IPS-NIHi7 (cell line): Measurements from ENCODE around the gene MYRFL.

Experiments used
- DNase-seq: peaks from one replicate; pipeline ENCODE4 v3.0.0; 2012; ENCODE audit warnings: mixed read lengths; ENCODE audit errors: extremely low spot score

Gene MYRFL

GRCh38 chr12:69932676-69933552 lies 107.9 kb downstream of the MYRFL start:
- DNase-seq = peak; percentile 64

DNA sequence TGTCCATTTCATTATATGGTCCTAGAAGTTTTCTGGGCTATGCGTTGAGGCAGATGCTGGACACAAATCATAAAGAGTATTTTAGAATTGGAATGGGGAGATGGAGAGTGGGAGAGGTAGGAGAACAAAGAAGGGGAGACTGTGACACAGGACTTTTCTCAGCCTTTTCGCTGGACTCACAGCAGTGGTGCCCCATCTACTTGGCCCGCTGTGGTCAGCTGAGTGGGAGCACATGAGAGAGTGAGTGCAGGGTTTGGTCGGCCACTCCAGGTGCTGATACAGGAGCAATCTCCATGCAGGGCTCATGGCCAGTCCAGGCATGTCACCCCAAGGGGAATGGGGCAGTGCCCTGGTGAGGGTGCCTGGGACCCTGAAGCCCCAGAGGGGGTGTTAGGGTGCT lies 109.0 kb downstream of the MYRFL start:
- DNase-seq = no peak

DNA sequence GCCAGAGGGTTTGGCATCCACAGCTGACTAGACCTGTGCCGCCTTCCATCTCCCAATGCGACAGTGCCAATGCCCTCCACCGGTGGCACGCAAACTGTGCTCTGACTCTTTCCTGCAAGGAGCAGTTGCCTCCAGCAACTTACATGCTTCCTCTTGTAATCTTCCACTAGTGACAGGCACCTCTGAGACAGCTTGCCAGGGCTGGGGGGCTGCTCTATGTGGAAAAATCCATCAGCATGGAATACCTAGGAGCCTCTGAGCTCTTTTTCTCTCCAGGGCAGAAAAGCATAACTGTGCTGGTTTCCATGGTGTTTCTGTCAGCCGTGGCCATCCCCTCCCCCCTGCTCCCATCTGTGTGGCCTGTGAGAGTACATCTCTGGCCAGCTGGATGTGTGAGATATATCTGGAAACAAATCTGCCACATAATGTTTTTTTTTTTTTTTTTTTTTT lies 110.6 kb downstream of the MYRFL start:
- DNase-seq = no peak

DNA sequence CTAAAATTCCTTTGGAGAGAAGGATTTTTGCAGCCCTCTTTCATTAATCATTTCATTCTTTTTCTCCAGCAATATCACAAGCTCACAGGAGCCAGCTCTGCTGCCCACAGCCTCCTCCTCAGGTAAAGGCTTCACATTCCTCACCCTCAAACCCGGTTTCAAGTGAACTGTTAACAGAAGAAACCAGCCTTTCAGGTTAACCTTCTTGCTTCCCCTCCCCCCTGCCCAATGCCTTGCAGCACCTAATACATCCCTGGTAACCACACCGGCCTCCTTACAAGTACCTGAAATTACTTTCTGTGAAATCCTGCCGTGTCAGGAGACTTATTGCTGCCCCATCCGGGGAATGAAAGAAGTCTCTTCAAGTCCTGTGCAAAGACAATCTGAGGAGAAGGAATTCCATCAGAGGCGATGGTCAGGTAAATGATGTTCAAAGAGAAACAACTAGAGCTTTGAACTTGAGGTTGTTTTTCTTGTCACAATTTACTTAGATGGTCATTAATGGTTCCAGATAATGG lies 111.2 kb downstream of the MYRFL start:
- peak; percentile 65 for DNase-seq

GRCh38 chr12:69936766-69937165 lies 111.7 kb downstream of the MYRFL start:
- DNase-seq = no peak

DNA sequence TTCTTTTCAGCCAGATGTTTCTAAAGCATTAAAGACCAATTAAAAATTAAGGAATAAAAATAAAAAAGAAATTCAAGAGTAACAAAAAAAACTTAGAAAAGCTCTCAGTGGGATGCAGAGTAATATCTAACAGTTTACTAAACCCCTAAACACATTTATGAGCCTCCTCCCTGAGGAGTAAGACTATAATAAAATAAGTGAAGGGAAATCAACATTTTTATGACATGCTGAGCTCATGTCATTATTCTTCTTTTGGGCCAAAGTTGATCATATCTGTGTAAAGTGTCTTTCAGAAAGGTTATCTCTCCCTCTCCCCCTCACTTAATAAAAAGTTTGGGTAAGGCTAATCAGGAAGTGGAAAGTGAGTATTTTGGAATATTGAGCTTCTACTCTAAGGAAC lies 122.1 kb downstream of the MYRFL start:
- DNase-seq = no peak

DNA sequence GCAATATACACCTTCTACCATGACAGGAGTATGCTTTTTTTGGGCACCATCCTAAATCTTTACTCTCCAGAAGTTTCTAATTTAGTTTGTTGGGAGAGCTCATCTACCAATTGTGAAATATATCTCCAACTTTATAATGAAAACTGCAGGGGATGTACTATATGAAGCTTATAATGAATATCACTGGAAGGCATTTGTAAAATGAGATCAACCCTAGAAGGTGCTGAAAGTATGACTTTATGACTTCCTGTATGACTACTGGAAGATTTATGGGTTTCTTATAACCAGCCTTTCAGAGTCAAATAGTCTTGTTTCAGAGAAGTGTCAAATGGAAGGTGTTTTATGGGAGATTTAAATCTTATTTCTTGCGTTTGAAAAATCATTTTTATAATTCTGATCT lies 122.9 kb downstream of the MYRFL start:
- DNase-seq = no peak

- peak; percentile 38 for DNase-seq
Measured at GRCh38 chr12:69948851-69949250, 123.8 kb downstream of the MYRFL start.

GRCh38 chr12:69949311-69950002 lies 124.4 kb downstream of the MYRFL start:
- no peak for DNase-seq

GRCh38 chr12:69951108-69951507 lies 126.1 kb downstream of the MYRFL start:
- DNase-seq = no peak

- no peak for DNase-seq
Measured at GRCh38 chr12:69952890-69953289, 127.9 kb downstream of the MYRFL start.

DNA sequence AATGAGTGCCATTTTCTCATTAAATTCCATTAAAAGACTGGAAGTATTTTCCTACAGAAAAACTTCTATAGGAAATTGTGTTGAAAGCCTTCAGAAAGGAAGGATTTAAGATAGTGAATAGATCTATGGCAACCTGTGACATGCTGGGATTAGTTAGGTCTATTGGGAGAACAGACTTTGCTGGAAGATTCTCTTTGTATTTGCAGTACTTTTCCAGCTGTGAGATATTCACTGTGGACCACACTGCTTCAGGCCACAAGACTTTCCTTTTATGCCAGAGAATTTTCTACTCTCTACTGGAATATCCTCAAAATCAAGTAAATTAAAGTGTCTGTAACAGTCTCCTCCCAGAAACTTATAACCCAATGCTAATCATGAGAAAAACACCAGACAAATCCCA lies 136.2 kb downstream of the MYRFL start:
- DNase-seq = no peak

DNA sequence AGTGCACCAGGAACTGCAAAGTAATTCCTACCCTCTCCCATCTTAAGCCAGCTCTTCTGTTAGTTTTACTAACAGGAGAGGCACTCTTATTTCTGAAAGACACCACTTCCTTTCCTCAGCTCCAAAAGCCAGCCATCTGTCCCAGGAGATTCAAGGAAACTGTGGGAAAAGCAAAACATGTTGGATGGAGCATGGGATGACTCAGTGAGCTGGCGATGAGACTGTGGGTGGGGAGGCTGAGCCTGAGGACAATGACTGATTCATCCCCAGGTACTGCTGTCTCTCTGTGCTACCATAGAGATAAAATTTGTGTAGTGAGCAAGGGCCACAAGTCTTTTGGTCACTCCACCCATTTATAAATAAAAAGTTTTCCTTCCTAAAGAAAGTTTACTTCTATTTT lies 141.4 kb downstream of the MYRFL start:
- peak; percentile 33 for DNase-seq

- DNase-seq = no peak
Measured at GRCh38 chr12:69966839-69967238, 141.8 kb downstream of the MYRFL start.

- DNase-seq = no peak
Measured at GRCh38 chr12:69969011-69969410, 144.0 kb downstream of the MYRFL start.

DNA sequence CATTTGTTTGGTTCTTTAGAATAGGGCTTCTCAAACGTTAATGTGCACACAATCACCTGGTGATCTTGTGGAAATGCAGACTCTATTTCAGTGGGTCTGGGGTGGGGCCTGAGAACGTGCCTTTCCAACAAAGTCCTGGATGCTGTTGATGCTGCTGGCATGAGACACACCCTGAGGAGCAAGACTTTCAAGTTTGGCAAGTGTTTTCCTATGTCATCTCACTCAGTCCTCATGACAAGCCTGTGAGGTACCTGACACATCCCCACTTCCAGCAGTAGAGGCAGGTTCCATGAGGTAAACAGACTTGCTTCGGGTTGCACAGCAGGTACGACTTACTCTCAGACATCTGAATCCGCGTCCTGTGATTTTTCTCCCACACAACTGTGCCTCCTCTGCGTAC lies 147.1 kb downstream of the MYRFL start:
- no peak for DNase-seq

GRCh38 chr12:69978020-69978419 lies 153.0 kb downstream of the MYRFL start:
- DNase-seq = no peak

DNA sequence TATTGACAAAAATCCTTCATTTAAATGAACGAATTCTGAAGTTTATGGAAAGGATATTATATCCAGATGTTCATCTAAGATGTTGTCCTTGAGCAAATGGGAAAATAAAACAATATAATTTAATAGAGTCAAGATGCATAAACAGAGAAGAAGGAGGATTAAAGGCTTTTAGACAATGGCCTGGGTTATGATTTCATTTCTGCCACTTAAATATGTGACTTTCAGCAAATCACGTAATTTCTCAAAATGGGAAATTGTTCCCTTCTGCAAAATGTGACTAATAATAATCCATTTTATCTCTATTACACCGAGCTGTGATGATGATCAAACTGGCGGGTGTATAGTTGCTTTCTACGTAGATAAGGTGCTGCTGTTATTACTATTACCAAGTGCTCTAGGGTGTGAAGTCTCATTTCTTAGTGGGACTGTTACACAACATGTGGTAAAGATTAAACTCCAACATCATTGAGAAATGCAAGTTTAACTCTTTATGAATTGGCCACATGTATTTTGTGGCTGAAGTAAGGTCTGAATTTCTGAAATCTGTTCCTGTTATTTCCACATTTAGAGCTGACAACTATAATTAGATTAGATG lies 157.0 kb downstream of the MYRFL start:
- DNase-seq = no peak

GRCh38 chr12:69984241-69984640 lies 159.2 kb downstream of the MYRFL start:
- no peak for DNase-seq

GRCh38 chr12:69985656-69986055 lies 160.6 kb downstream of the MYRFL start:
- peak; percentile 57 for DNase-seq

GRCh38 chr12:69986114-69986513 lies 161.1 kb downstream of the MYRFL start:
- no peak for DNase-seq

DNA sequence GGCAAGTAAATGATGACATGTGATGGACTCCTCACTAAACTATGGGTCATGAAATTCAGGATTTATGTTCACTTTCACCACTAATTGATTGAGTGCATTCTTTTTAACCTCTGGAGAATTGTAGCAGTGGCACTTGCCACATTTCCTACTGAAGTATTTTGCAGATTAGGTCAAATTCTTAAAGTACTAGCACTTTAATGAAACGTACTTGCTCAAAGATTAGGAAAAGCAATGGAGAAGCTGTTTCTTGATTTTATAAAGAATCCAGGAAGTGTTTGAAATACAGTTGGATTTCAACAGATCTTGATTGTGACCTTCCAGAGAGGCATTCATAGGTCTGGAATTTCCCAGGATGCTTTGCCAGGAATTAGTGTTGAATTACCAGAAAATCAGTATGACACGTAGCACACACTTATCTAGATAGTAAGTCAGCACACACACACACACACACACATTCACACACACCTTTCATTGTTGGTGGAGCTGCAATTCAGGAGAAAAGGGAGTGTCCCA lies 162.6 kb downstream of the MYRFL start:
- DNase-seq = no peak
